ENCODE data around the gene ROMO1. TPM values are rescaled to one million over a fixed set of nuclear protein-coding genes. Genes with fewer than 3 reads are reported as not detected.
"Not testable (repeated sequence)": the region's sequence is repeated elsewhere in the genome, so short reads cannot be mapped to it uniquely, and the experiment has no call there.

ROMO1 gene
- total RNA-seq, 4 donors from 2014 or later: 64.7 to 402 (median 229) TPM

DNA sequence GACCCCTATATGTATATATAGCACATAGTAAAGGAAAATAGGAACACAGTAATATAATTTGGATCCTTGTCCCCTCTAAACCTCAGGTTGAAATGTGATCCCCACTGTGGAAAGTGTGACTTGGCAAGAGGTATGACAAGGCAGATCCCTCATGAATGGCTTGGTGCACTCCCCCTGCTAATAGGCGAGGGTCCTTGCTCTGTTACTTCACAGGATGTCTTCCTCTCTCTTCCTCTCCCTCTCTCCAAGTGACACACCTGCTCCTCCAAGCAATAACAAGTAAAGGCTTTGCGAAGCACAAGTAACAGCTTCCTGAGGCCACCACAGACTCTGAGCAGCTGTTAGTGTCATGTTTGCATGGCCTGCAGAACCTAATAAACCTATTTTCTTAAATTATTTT, 16.4 kb downstream of the ROMO1 start:
- H3K9me3 ChIP-seq: no peaks in the 10 kb centered on the region
- no peak for DNase-seq
- no peak overlapping the region for H3K4me3 ChIP-seq (replicated peaks in 1 of 3)
- peaks cover 85 to 97% of the 10 kb centered on the region in 2 donors for H3K36me3 ChIP-seq
- no peaks in the 10 kb centered on the region for H3K4me1 ChIP-seq
- H3K27ac ChIP-seq: no peak overlapping the region
- intact Hi-C loops (cut with DNase I): loop anchor here (10.0 kb wide), 1 partner anchor 169 kb away; no protein-coding TSS in a partner anchor
- TF ChIP-seq, protein P1, sequence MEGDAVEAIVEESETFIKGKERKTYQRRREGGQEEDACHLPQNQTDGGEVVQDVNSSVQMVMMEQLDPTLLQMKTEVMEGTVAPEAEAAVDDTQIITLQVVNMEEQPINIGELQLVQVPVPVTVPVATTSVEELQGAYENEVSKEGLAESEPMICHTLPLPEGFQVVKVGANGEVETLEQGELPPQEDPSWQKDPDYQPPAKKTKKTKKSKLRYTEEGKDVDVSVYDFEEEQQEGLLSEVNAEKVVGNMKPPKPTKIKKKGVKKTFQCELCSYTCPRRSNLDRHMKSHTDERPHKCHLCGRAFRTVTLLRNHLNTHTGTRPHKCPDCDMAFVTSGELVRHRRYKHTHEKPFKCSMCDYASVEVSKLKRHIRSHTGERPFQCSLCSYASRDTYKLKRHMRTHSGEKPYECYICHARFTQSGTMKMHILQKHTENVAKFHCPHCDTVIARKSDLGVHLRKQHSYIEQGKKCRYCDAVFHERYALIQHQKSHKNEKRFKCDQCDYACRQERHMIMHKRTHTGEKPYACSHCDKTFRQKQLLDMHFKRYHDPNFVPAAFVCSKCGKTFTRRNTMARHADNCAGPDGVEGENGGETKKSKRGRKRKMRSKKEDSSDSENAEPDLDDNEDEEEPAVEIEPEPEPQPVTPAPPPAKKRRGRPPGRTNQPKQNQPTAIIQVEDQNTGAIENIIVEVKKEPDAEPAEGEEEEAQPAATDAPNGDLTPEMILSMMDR (IDR thresholded peaks at IDR 0.05): no peak
- no peak for TF ChIP-seq POLR2A (IDR thresholded peaks at IDR 0.05)
- no peaks in the 10 kb centered on the region for H3K27me3 ChIP-seq
- WGBS, 2 donors: 97 to 100% methylated on average over 2 of the region's 2 CpGs

DNA sequence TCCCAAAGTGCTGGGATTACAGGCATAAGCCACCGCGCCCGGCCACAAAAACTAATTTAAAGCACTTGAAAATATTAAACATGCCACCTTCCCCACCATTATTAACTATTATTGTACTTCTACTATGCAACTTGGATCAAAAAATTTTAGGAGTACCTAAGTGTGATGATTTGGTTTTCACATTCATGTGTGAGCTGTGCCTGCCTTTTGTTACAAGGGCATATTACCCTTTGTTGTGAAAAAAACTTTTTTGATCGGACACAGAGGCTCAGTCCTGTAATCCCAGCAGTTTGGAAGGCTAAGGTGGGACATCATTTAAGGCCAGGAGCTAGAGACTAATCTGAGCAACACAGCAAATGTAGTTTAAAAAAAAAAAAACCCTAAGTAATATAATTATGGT, 17.1 kb downstream of the ROMO1 start:
- Histone ChIP-seq H3K36me3 (peaks cover 85 to 97% of the 10 kb centered on the region in 2 donors), H3K9me3 (no peaks in the 10 kb centered on the region), H3K4me3 (replicated peaks in 1 of 3) (no peak overlapping the region), H3K4me1 (no peaks in the 10 kb centered on the region), H3K27ac (no peak overlapping the region), H3K27me3 (no peaks in the 10 kb centered on the region)
- intact Hi-C loops (cut with DNase I): loop anchor here (10.0 kb wide), 1 partner anchor 168 kb away; no protein-coding TSS in a partner anchor
- TF ChIP-seq, protein P1 (IDR thresholded peaks at IDR 0.05): no peak
- TF ChIP-seq POLR2A (IDR thresholded peaks at IDR 0.05): no peak
- 96 to 99% methylated on average over 4 of the region's 4 CpGs for WGBS, 2 donors
- DNase-seq: no peak

DNA sequence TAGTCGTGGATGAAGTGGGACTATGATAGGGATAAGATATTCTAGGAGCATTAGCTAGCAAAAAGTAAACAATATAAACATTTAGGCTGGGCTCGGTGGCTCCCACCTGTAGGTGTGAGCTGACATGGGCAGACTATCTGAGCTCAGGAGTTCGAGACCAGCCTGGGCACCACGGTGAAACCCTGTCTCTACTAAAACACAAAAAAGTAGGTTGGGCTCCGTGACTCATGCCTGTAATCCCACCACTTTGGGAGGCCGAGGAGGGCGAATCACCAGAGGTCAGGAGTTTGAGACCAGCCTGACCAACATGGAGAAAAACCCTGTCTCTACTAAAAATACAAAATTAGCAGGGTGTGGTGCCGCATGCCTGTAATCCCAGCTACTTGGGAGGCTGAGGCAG, 19.1 kb downstream of the ROMO1 start:
- not testable (repeated sequence) for H3K4me3 ChIP-seq (replicated peaks in 1 of 3); H3K27me3 ChIP-seq; H3K27ac ChIP-seq; DNase-seq; H3K4me1 ChIP-seq; H3K9me3 ChIP-seq
- H3K36me3 ChIP-seq: peaks cover 87 to 99% of the 10 kb centered on the region in 2 donors
- WGBS, 2 donors: 93 to 96% methylated on average over 8 of the region's 8 CpGs
- intact Hi-C loops (cut with DNase I): loop anchor here (10.0 kb wide), 1 partner anchor 166 kb away; no protein-coding TSS in a partner anchor

DNA sequence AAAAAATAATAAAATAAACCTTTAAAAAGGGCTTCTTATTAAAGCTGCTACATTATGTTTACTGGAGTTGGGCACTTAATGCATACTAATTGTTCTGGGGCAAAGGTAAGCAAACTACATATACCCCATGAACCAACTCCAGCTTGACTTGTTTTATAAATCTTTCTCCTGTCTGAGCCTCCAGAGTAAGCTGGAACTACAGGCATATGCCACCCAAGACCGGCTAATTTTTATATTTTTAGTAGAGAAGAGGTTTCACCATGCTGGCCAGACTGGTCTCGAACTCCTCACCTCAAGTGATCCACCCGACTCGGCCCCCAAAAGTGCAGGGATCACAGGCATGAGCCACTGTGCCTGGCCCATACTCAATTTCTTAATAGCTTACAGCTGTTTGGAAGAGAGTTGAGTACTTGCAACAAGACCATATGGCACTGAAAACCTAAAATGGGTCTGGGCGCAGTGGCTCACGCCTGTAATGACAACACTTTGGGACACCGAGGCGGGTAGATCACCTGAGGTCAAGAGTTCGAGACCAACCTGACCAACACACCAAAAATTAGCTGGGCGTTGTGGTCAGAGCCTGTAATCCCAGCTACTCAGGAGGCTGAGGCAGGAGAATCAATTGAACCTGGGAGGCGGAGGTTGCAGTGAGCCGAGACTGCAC, 19.9 kb downstream of the ROMO1 start:
- DNase-seq: no peak
- 90 to 94% methylated on average over 12 of the region's 12 CpGs for WGBS, 2 donors
- Histone ChIP-seq H3K27ac (no peak overlapping the region), H3K4me1 (no peaks in the 10 kb centered on the region), H3K9me3 (no peaks in the 10 kb centered on the region), H3K4me3 (replicated peaks in 1 of 3) (no peak overlapping the region), H3K36me3 (peaks cover 88 to 100% of the 10 kb centered on the region in 2 donors), H3K27me3 (no peaks in the 10 kb centered on the region)
- TF ChIP-seq POLR2A (IDR thresholded peaks at IDR 0.05): no peak
- TF ChIP-seq, protein P1 (IDR thresholded peaks at IDR 0.05): no peak
- intact Hi-C loops (cut with DNase I): loop anchor here (10.0 kb wide), 1 partner anchor 166 kb away; no protein-coding TSS in a partner anchor

DNA sequence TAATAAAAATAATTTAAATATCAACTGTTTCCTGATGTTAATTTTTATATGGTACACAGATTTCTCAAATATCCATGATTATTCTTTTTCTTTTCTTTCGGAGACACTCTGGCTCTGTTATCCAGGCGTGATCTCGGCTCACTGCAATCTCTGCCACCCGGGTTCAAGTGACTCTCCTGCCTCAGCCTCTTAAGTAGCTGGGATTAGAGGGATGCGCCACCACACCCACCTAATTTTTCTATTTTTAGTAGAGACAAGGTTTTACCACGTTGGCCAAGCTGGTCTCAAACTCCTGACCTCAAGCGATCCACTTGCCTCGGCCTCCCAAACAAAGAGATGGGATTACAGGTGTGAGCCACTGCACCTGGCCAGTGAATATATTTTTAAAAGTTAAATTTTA, 20.5 kb downstream of the ROMO1 start:
- no peak for DNase-seq
- H3K27me3 ChIP-seq: no peaks in the 10 kb centered on the region
- no peaks in the 10 kb centered on the region for H3K9me3 ChIP-seq
- peaks cover 88 to 100% of the 10 kb centered on the region in 2 donors for H3K36me3 ChIP-seq
- intact Hi-C loops (cut with DNase I): loop anchor here (10.0 kb wide), 1 partner anchor 165 kb away; no protein-coding TSS in a partner anchor
- no peak overlapping the region for H3K27ac ChIP-seq
- 76 to 88% methylated on average over 8 of the region's 8 CpGs for WGBS, 2 donors
- TF ChIP-seq, protein P1 (IDR thresholded peaks at IDR 0.05): no peak
- TF ChIP-seq POLR2A (IDR thresholded peaks at IDR 0.05): no peak
- H3K4me1 ChIP-seq: no peaks in the 10 kb centered on the region
- H3K4me3 ChIP-seq (replicated peaks in 1 of 3): no peak overlapping the region
